Measurements from ENCODE around the gene OS9.
A peak's percentile ranks its signal among the peaks of the same experiment; 100 is the strongest.

The OS9 gene

GRCh38 chr12:57737467-57738460 lies 43.8 kb downstream of the OS9 start:
- no peak for DNase-seq

GRCh38 chr12:57738661-57739237 lies 44.8 kb downstream of the OS9 start, which contains the start of gene AGAP2:
Gene AGAP2 (minus strand): TSS chr12:57738742. CDS start chr12:57738246, 496 bp downstream.
- no peak for DNase-seq

- no peak for DNase-seq
These were observed 45.5 kb downstream of the OS9 start for GRCh38 chr12:57739387-57739786.

GRCh38 chr12:57739914-57740538 lies 46.1 kb downstream of the OS9 start:
- no peak for DNase-seq

- peak; percentile 89 for DNase-seq
These were observed 46.9 kb downstream of the OS9 start for GRCh38 chr12:57740656-57741412.

GRCh38 chr12:57741413-57741789 lies 47.5 kb downstream of the OS9 start:
- no peak for DNase-seq

- DNase-seq, result peak; percentile 88
These were observed 48.2 kb downstream of the OS9 start for GRCh38 chr12:57741844-57742738.

- no peak for DNase-seq
These were observed 49.8 kb downstream of the OS9 start for GRCh38 chr12:57743769-57744168.

GRCh38 chr12:57744194-57744776 lies 50.4 kb downstream of the OS9 start:
- DNase-seq, result peak; percentile 63

- DNase-seq, result peak; percentile 96
These were observed 51.0 kb downstream of the OS9 start, which contains the start of gene TSPAN31 for GRCh38 chr12:57744777-57745484. Gene TSPAN31 (plus strand): TSS chr12:57745039. CDS start chr12:57745155, 116 bp downstream.

GRCh38 chr12:57745485-57745881 lies 51.6 kb downstream of the OS9 start:
- DNase-seq, result no peak

- no peak for DNase-seq
These were observed 52.1 kb downstream of the OS9 start for GRCh38 chr12:57746025-57746424.

- no peak for DNase-seq
These were observed 55.1 kb downstream of the OS9 start for GRCh38 chr12:57749061-57749460.

GRCh38 chr12:57750561-57751431 lies 56.9 kb downstream of the OS9 start:
- no peak for DNase-seq

GRCh38 chr12:57751432-57751787 lies 57.5 kb downstream of the OS9 start:
- DNase-seq, result no peak

GRCh38 chr12:57751788-57752667 lies 58.1 kb downstream of the OS9 start, which contains the start of gene CDK4:
Gene CDK4 (minus strand): TSS chr12:57752310. CDS start chr12:57751717, 593 bp downstream.
- peak; percentile 99 for DNase-seq

GRCh38 chr12:57752668-57753000 lies 58.7 kb downstream of the OS9 start:
- DNase-seq, result no peak

GRCh38 chr12:57753756-57754337 lies 59.9 kb downstream of the OS9 start:
- DNase-seq, result no peak
